ENCODE data around the gene COL18A1. TPM values are rescaled to one million over a fixed set of nuclear protein-coding genes. Genes with fewer than 3 reads are reported as not detected.
A peak's percentile ranks its signal among the peaks of the same experiment; 100 is the strongest.

Gene COL18A1
- total and polyA plus RNA-seq, 3 experiments from 2014 or later: 1.9 to 4.7 (median 2.2) TPM

- Histone ChIP-seq H3K27ac (ENCODE audit: low read depth, low read length) (peak overlapping the region; percentile 11), H3K36me3 (ENCODE audit: insufficient read depth, low read length) (no peaks in the 10 kb centered on the region), H3K4me3 (ENCODE audit: low read length) (peak overlapping the region; percentile 72), H3K9me3 (ENCODE audit: low read length) (no peaks in the 10 kb centered on the region), H3K4me1 (ENCODE audit: insufficient read depth, low read length) (peaks cover 35% of the 10 kb centered on the region), H3K27me3 (ENCODE audit: insufficient read depth, low read length, poor library complexity, severe bottlenecking) (no peaks in the 10 kb centered on the region)
- POLR2A ChIA-PET: no interaction called here
- H3K9me3 Mint-ChIP-seq: no peaks in the 10 kb centered on the region
- DNase-seq: peak; percentile 81 to 92 (median 88)
- H3K36me3 Mint-ChIP-seq: peaks cover 0 to 3% (median 0%) of the 10 kb centered on the region in 3 donors
- H3K4me1 Mint-ChIP-seq: peaks cover 22 to 39% (median 27%) of the 10 kb centered on the region in 3 donors
- CTCF ChIA-PET: interaction anchor here (0.9 kb wide), 1 partner anchor 42 kb away, joined by 7 read pairs; no protein-coding TSS in a partner anchor
- peak overlapping the region; percentile 28 to 94 (median 88) for H3K27ac Mint-ChIP-seq
- H3K4me3 Mint-ChIP-seq: peak overlapping the region; percentile 82 to 96 (median 91)
- H3K27me3 Mint-ChIP-seq: no peaks in the 10 kb centered on the region
These were observed 149.7 kb downstream of the COL18A1 start for GRCh38 chr21:45554477-45555175.

- H3K4me1 Mint-ChIP-seq: peaks cover 20 to 37% (median 25%) of the 10 kb centered on the region in 3 donors
- H3K36me3 ChIP-seq (ENCODE audit: insufficient read depth, low read length): no peaks in the 10 kb centered on the region
- ChIA-PET CTCF (interaction anchor here (1.6 kb wide), 1 partner anchor 13 kb away, joined by 6 read pairs; no protein-coding TSS in a partner anchor), POLR2A (no interaction called here)
- peak overlapping the region in 2 of 7 donors; percentile 19 to 23 for H3K4me3 Mint-ChIP-seq
- no peaks in the 10 kb centered on the region for H3K9me3 ChIP-seq (ENCODE audit: low read length)
- no peak overlapping the region for H3K27ac Mint-ChIP-seq
- peak in 1 of 5 donors; percentile 41 for DNase-seq
- no peak overlapping the region for H3K4me3 ChIP-seq (ENCODE audit: low read length)
- no peaks in the 10 kb centered on the region for H3K27me3 ChIP-seq (ENCODE audit: insufficient read depth, low read length, poor library complexity, severe bottlenecking)
- no peak overlapping the region for H3K27ac ChIP-seq (ENCODE audit: low read depth, low read length)
- no peaks in the 10 kb centered on the region for H3K27me3 Mint-ChIP-seq
- peaks cover 30% of the 10 kb centered on the region for H3K4me1 ChIP-seq (ENCODE audit: insufficient read depth, low read length)
- H3K36me3 Mint-ChIP-seq: peaks cover 0 to 3% (median 0%) of the 10 kb centered on the region in 3 donors
- H3K9me3 Mint-ChIP-seq: no peaks in the 10 kb centered on the region
These were observed 150.2 kb downstream of the COL18A1 start for GRCh38 chr21:45555251-45555556.

GRCh38 chr21:45555557-45556301 lies 150.8 kb downstream of the COL18A1 start:
- peaks cover 0 to 3% (median 0%) of the 10 kb centered on the region in 3 donors for H3K36me3 Mint-ChIP-seq

GRCh38 chr21:45556302-45556644 lies 151.3 kb downstream of the COL18A1 start:
- Histone ChIP-seq H3K27ac (ENCODE audit: low read depth, low read length) (peak overlapping the region; percentile 38), H3K27me3 (ENCODE audit: insufficient read depth, low read length, poor library complexity, severe bottlenecking) (no peaks in the 10 kb centered on the region), H3K4me3 (ENCODE audit: low read length) (no peak overlapping the region), H3K4me1 (ENCODE audit: insufficient read depth, low read length) (peaks cover 21% of the 10 kb centered on the region), H3K36me3 (ENCODE audit: insufficient read depth, low read length) (no peaks in the 10 kb centered on the region), H3K9me3 (ENCODE audit: low read length) (no peaks in the 10 kb centered on the region)
- peaks cover 1 to 4% of the 10 kb centered on the region in 2 donors for H3K27me3 Mint-ChIP-seq
- peaks cover 0 to 3% (median 0%) of the 10 kb centered on the region in 3 donors for H3K36me3 Mint-ChIP-seq
- DNase-seq: no peak
- ChIA-PET POLR2A (no interaction called here), CTCF (interaction anchor here (0.7 to 1.6 kb wide), 11 partner anchors 12 to 79 kb away, joined by 3 to 6 read pairs (median 4); no protein-coding TSS in a partner anchor)
- H3K9me3 Mint-ChIP-seq: no peaks in the 10 kb centered on the region
- H3K4me1 Mint-ChIP-seq: peaks cover 11 to 26% (median 14%) of the 10 kb centered on the region in 3 donors
- H3K27ac Mint-ChIP-seq: peak overlapping the region in 1 of 8 donors; percentile 45
- H3K4me3 Mint-ChIP-seq: peak overlapping the region in 4 of 7 donors; percentile 39 to 59 (median 54)

More at GRCh38 chr21:45555557-45556301, 150.8 kb downstream of the COL18A1 start:
- Mint-ChIP-seq H3K4me1 (peaks cover 15 to 32% (median 20%) of the 10 kb centered on the region in 3 donors), H3K27me3 (peaks cover 1 to 4% of the 10 kb centered on the region in 2 donors), H3K4me3 (peak overlapping the region in 6 of 7 donors; percentile 19 to 81 (median 54)), H3K27ac (peak overlapping the region in 2 of 8 donors; percentile 45 to 53), H3K9me3 (no peaks in the 10 kb centered on the region)
- Histone ChIP-seq H3K27me3 (ENCODE audit: insufficient read depth, low read length, poor library complexity, severe bottlenecking) (no peaks in the 10 kb centered on the region), H3K36me3 (ENCODE audit: insufficient read depth, low read length) (no peaks in the 10 kb centered on the region), H3K9me3 (ENCODE audit: low read length) (no peaks in the 10 kb centered on the region), H3K4me3 (ENCODE audit: low read length) (peak overlapping the region; percentile 34), H3K27ac (ENCODE audit: low read depth, low read length) (peak overlapping the region; percentile 38), H3K4me1 (ENCODE audit: insufficient read depth, low read length) (peaks cover 26% of the 10 kb centered on the region)
- DNase-seq: peak in 3 of 5 donors; percentile 45 to 64 (median 60)
- ChIA-PET CTCF (interaction anchor here (0.7 to 1.6 kb wide), 11 partner anchors 13 to 78 kb away, joined by 3 to 6 read pairs (median 4); no protein-coding TSS in a partner anchor), POLR2A (no interaction called here)

- ChIA-PET POLR2A (no interaction called here), CTCF (interaction anchor here (0.7 to 1.6 kb wide), 11 partner anchors 12 to 79 kb away, joined by 3 to 6 read pairs (median 4); no protein-coding TSS in a partner anchor)
- Histone ChIP-seq H3K27ac (ENCODE audit: low read depth, low read length) (no peak overlapping the region), H3K4me1 (ENCODE audit: insufficient read depth, low read length) (peaks cover 15% of the 10 kb centered on the region), H3K4me3 (ENCODE audit: low read length) (no peak overlapping the region), H3K36me3 (ENCODE audit: insufficient read depth, low read length) (no peaks in the 10 kb centered on the region), H3K27me3 (ENCODE audit: insufficient read depth, low read length, poor library complexity, severe bottlenecking) (no peaks in the 10 kb centered on the region), H3K9me3 (ENCODE audit: low read length) (no peaks in the 10 kb centered on the region)
- Mint-ChIP-seq H3K9me3 (no peaks in the 10 kb centered on the region), H3K4me3 (peak overlapping the region in 6 of 7 donors; percentile 29 to 59 (median 52)), H3K27me3 (peaks cover 1 to 4% of the 10 kb centered on the region in 2 donors), H3K36me3 (peaks cover 0 to 3% (median 0%) of the 10 kb centered on the region in 3 donors), H3K27ac (peak overlapping the region in 2 of 8 donors; percentile 45 to 47), H3K4me1 (peaks cover 5 to 20% (median 8%) of the 10 kb centered on the region in 3 donors)
- DNase-seq: peak in 1 of 5 donors; percentile 47
These were observed 152.0 kb downstream of the COL18A1 start for GRCh38 chr21:45556645-45557615.

GRCh38 chr21:45557616-45558043 lies 152.7 kb downstream of the COL18A1 start:
- Mint-ChIP-seq H3K27me3 (peaks cover 3 to 10% of the 10 kb centered on the region in 2 donors), H3K27ac (peak overlapping the region in 1 of 8 donors; percentile 12), H3K36me3 (peaks cover 0 to 3% (median 0%) of the 10 kb centered on the region in 3 donors), H3K4me1 (peaks cover 4 to 16% (median 6%) of the 10 kb centered on the region in 3 donors), H3K9me3 (peaks cover 0 to 2% (median 0%) of the 10 kb centered on the region in 5 donors), H3K4me3 (peak overlapping the region in 2 of 7 donors; percentile 15 to 27)
- Histone ChIP-seq H3K9me3 (ENCODE audit: low read length) (no peaks in the 10 kb centered on the region), H3K27ac (ENCODE audit: low read depth, low read length) (no peak overlapping the region), H3K36me3 (ENCODE audit: insufficient read depth, low read length) (no peaks in the 10 kb centered on the region), H3K27me3 (ENCODE audit: insufficient read depth, low read length, poor library complexity, severe bottlenecking) (no peaks in the 10 kb centered on the region), H3K4me1 (ENCODE audit: insufficient read depth, low read length) (peaks cover 11% of the 10 kb centered on the region), H3K4me3 (ENCODE audit: low read length) (no peak overlapping the region)
- CTCF ChIA-PET: no interaction called here
- DNase-seq: peak in 1 of 5 donors; percentile 29
- POLR2A ChIA-PET: no interaction called here

- peaks cover 5% of the 10 kb centered on the region for H3K4me1 ChIP-seq (ENCODE audit: insufficient read depth, low read length)
- Mint-ChIP-seq H3K4me3 (peak overlapping the region in 2 of 7 donors; percentile 23 to 50), H3K27me3 (peaks cover 4 to 14% of the 10 kb centered on the region in 2 donors), H3K4me1 (peaks cover 4 to 11% (median 6%) of the 10 kb centered on the region in 3 donors), H3K27ac (peak overlapping the region in 1 of 8 donors; percentile 12), H3K36me3 (peaks cover 0 to 3% (median 0%) of the 10 kb centered on the region in 3 donors), H3K9me3 (peaks cover 0 to 4% (median under 1%) of the 10 kb centered on the region in 5 donors)
- H3K27ac ChIP-seq (ENCODE audit: low read depth, low read length): no peak overlapping the region
- H3K36me3 ChIP-seq (ENCODE audit: insufficient read depth, low read length): no peaks in the 10 kb centered on the region
- DNase-seq: peak in 1 of 5 donors; percentile 42
- H3K9me3 ChIP-seq (ENCODE audit: low read length): no peaks in the 10 kb centered on the region
- H3K4me3 ChIP-seq (ENCODE audit: low read length): no peak overlapping the region
- ChIA-PET POLR2A (no interaction called here), CTCF (interaction anchor here (1.2 kb wide), 1 partner anchor 39 kb away, joined by 3 read pairs; no protein-coding TSS in a partner anchor)
- no peaks in the 10 kb centered on the region for H3K27me3 ChIP-seq (ENCODE audit: insufficient read depth, low read length, poor library complexity, severe bottlenecking)
These were observed 153.2 kb downstream of the COL18A1 start for GRCh38 chr21:45558044-45558721.

All from CD8-positive, alpha-beta memory T cell (primary cell).